OCI-LY1 (cell line): ENCODE data around the gene PTPRT.

Experiments
- EZH2 ChIP-seq: fragments of 200-600 bp; sonication (generic), shearing (Covaris generic); IDR thresholded peaks from 2 replicates; pipeline ENCODE4 v1.8.0; 2017; ENCODE audit warnings: borderline replicate concordance, mixed run types, mild to moderate bottlenecking, antibody characterized with exemption, low read length, moderate library complexity, mixed read lengths
- TF ChIP-seq, protein P1 (sequence below): fragments of 200-600 bp; sonication (generic), shearing (Covaris generic); IDR thresholded peaks from 2 replicates; pipeline ENCODE4 v1.5.1; 2017; ENCODE audit warnings: mild to moderate bottlenecking, antibody characterized with exemption, low read length, moderate library complexity, mixed read lengths

DNA sequence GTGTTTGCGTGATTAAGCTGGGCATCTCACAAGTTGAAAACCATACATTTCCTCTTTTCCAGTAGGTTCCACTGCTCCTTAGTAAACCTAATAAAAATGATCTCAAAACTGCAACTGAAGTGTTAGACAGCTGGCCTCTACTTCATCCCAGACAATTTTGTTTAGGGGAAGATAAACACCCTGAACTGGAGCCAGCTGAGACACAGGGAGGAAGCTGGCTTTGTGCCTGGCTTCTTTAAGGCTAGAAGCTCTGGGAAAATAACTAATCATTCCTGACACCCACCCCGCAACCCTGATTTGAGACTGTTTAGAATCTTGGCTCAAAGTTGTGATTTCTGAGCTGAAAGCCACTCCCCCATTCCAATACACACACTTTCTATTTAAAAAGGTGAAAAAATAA is 11.6 kb downstream of the PTPRT start:
- no peak for TF ChIP-seq EZH2
- TF ChIP-seq, protein P1, sequence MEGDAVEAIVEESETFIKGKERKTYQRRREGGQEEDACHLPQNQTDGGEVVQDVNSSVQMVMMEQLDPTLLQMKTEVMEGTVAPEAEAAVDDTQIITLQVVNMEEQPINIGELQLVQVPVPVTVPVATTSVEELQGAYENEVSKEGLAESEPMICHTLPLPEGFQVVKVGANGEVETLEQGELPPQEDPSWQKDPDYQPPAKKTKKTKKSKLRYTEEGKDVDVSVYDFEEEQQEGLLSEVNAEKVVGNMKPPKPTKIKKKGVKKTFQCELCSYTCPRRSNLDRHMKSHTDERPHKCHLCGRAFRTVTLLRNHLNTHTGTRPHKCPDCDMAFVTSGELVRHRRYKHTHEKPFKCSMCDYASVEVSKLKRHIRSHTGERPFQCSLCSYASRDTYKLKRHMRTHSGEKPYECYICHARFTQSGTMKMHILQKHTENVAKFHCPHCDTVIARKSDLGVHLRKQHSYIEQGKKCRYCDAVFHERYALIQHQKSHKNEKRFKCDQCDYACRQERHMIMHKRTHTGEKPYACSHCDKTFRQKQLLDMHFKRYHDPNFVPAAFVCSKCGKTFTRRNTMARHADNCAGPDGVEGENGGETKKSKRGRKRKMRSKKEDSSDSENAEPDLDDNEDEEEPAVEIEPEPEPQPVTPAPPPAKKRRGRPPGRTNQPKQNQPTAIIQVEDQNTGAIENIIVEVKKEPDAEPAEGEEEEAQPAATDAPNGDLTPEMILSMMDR = no peak
